ENCODE data around the gene PCDHB8.
"Not testable (repeated sequence)": the region's sequence is repeated elsewhere in the genome, so short reads cannot be mapped to it uniquely, and the experiment has no call there.

PCDHB8 gene

DNA sequence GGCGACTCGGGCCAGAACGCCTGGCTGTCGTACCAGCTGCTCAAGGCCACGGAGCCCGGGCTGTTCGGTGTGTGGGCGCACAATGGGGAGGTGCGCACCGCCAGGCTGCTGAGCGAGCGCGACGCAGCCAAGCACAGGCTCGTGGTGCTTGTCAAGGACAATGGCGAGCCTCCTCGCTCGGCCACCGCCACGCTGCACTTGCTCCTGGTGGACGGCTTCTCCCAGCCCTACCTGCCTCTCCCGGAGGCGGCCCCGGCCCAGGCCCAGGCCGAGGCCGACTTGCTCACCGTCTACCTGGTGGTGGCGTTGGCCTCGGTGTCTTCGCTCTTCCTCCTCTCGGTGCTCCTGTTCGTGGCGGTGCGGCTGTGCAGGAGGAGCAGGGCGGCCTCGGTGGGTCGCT is 16.7 kb downstream of the PCDHB8 start:
- not testable (repeated sequence) for H3K9ac ChIP-seq (ENCODE audit: low read length); H3K36me3 ChIP-seq (ENCODE audit: control insufficient read depth in 1 of 2, insufficient read depth in 2 of 2, low read depth in 1 of 2, low read length in 2 of 2); H3K27ac ChIP-seq (ENCODE audit: low read length, poor library complexity, severe bottlenecking); H4K91ac ChIP-seq (ENCODE audit: low read length); DNase-seq; H3K14ac ChIP-seq (ENCODE audit: low read length in 2 of 2); H3K23ac ChIP-seq (ENCODE audit: low read length in 2 of 2); H3K4me2 ChIP-seq (ENCODE audit: low read length, poor library complexity, severe bottlenecking); H2BK12ac ChIP-seq (ENCODE audit: low read length in 2 of 2); H3K4me3 ChIP-seq (ENCODE audit: insufficient read depth in 1 of 2, low read depth in 1 of 2, low read length in 2 of 2); H2BK15ac ChIP-seq (ENCODE audit: low read depth, poor library complexity, severe bottlenecking); H3K4ac ChIP-seq (ENCODE audit: low read depth in 1 of 2, low read length in 2 of 2); H2AK5ac ChIP-seq (ENCODE audit: low read length, severe bottlenecking); H3K27me3 ChIP-seq (ENCODE audit: control insufficient read depth in 1 of 2, insufficient read depth in 1 of 2, low read length in 2 of 2); H4K8ac ChIP-seq (ENCODE audit: low read length); H2BK120ac ChIP-seq (ENCODE audit: low read depth, low read length); H3K4me1 ChIP-seq (ENCODE audit: control insufficient read depth, insufficient read depth, low read depth, low read length); H2AFZ ChIP-seq (ENCODE audit: low read depth, low read length); H3K18ac ChIP-seq (ENCODE audit: low read depth in 1 of 2, low read length in 2 of 2); H2BK5ac ChIP-seq (ENCODE audit: low read depth, low read length, poor library complexity, severe bottlenecking); H3K79me1 ChIP-seq (replicated peaks; ENCODE audit: low read length, poor library complexity, severe bottlenecking)
- 98% methylated on average over 13 of the region's 37 CpGs for whole genome bisulfite sequencing
- H3K9me3 ChIP-seq (ENCODE audit: control insufficient read depth, low read length), result peaks cover 74% of the 10 kb centered on the region

DNA sequence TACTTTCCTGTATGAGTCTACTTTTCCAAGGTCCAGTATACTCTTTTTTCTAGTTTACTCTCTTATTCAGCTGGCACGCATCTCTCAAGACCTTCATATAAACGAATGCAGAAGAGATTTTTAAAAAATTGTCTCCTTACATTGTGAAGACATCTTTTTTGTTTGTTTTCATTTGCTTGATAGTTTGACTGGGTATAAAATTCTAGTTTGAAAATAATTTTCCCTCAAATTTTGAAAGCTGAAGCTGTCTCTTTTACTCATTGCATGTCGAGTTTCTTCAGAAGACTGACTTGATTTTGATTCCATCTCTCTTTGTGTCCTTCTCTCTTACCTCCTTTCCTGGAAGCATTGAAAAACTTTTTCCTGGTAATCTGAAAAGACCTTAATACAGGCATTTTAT is 18.8 kb downstream of the PCDHB8 start:
- H2AK5ac ChIP-seq (ENCODE audit: low read length, severe bottlenecking), result no peak overlapping the region

DNA sequence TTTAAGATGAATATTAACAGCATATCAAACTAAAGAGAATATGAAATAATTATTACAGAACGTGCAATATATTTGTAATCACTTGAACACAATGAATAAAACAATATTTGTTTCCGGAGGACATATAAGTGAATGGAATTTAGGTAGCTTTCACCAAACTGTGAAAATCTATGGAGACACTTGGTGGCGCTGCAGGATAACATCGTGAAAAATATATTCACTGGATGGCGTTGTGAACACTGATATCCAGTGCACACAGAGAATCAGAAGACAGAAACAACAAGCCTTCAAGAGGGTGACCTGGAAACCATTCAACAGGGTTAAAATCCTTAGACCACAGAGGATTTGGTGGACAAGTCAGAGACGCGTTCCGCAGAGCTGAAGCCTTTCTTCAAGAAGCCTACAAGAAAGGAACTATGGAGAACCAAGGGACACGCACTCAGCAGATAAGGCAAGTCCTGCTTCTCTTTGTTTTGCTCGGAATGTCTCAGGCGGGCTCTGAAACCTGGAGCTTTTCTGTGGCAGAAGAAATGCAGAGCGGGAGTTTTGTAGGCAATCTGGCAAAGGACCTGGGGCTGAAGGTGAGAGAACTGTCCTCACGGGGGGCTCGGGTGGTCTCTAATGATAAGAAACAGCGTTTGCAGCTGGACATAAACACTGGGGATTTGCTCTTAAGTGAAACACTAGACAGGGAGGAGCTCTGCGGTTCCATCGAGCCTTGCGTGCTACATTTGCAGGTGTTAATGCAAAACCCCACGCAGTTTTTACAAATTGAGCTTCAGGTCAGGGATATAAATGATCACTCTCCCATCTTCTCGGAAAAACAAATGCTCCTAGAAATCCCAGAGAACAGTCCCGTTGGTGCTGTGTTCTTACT is 22.0 kb downstream of the PCDHB8 start, which contains the start of gene PCDHB11:
Gene PCDHB11, plus strand, starts transcription at position 269 of the 877 bp plus-strand sequence. Its CDS starts 148 bp downstream, at position 417.
- WGBS, result 71% methylated on average over 18 of the region's 21 CpGs
- Histone ChIP-seq H2BK15ac (ENCODE audit: low read depth, poor library complexity, severe bottlenecking) (no peak within 1 kb of the TSS), H2BK12ac (ENCODE audit: low read length in 2 of 2) (no peak within 1 kb of the TSS)

More for the DNA sequence above, 18.8 kb downstream of the PCDHB8 start:
- Histone ChIP-seq H3K23ac (ENCODE audit: low read length in 2 of 2) (no peak overlapping the region), H3K27ac (ENCODE audit: low read length, poor library complexity, severe bottlenecking) (no peak overlapping the region), H3K18ac (ENCODE audit: low read depth in 1 of 2, low read length in 2 of 2) (no peak overlapping the region), H2BK12ac (ENCODE audit: low read length in 2 of 2) (no peak overlapping the region), H3K27me3 (ENCODE audit: control insufficient read depth in 1 of 2, insufficient read depth in 1 of 2, low read length in 2 of 2) (no peaks in the 10 kb centered on the region), H3K79me1 (replicated peaks; ENCODE audit: low read length, poor library complexity, severe bottlenecking) (no peaks in the 10 kb centered on the region), H4K8ac (ENCODE audit: low read length) (no peak overlapping the region), H2BK120ac (ENCODE audit: low read depth, low read length) (no peak overlapping the region), H4K91ac (ENCODE audit: low read length) (no peak overlapping the region), H3K9ac (ENCODE audit: low read length) (no peak overlapping the region), H2BK15ac (ENCODE audit: low read depth, poor library complexity, severe bottlenecking) (no peak overlapping the region), H3K36me3 (ENCODE audit: control insufficient read depth in 1 of 2, insufficient read depth in 2 of 2, low read depth in 1 of 2, low read length in 2 of 2) (no peaks in the 10 kb centered on the region), H3K4me3 (ENCODE audit: insufficient read depth in 1 of 2, low read depth in 1 of 2, low read length in 2 of 2) (no peak overlapping the region), H3K4me1 (ENCODE audit: control insufficient read depth, insufficient read depth, low read depth, low read length) (no peaks in the 10 kb centered on the region), H3K9me3 (ENCODE audit: control insufficient read depth, low read length) (peaks cover 76% of the 10 kb centered on the region), H2AFZ (ENCODE audit: low read depth, low read length) (no peak overlapping the region), H2BK5ac (ENCODE audit: low read depth, low read length, poor library complexity, severe bottlenecking) (no peak overlapping the region), H3K4ac (ENCODE audit: low read depth in 1 of 2, low read length in 2 of 2) (no peak overlapping the region), H3K14ac (ENCODE audit: low read length in 2 of 2) (no peak overlapping the region), H3K4me2 (ENCODE audit: low read length, poor library complexity, severe bottlenecking) (no peak overlapping the region)
- no peak for DNase-seq
- 42% methylated on average over 1 of the region's 3 CpGs for WGBS

DNA sequence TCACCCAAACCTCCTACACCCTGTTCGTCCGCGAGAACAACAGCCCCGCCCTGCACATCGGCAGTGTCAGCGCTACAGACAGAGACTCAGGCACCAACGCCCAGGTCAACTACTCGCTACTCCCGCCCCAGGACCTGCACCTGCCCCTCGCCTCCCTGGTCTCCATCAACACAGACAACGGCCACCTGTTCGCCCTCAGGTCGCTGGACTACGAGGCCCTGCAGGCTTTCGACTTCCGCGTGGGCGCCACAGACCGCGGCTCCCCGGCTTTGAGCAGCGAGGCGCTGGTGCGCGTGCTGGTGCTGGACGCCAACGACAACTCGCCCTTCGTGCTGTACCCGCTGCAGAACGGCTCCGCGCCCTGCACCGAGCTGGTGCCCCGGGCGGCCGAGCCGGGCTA is 23.5 kb downstream of the PCDHB8 start:
- whole genome bisulfite sequencing, result 84% methylated on average over 10 of the region's 38 CpGs
- H2AK5ac ChIP-seq (ENCODE audit: low read length, severe bottlenecking); H3K36me3 ChIP-seq (ENCODE audit: control insufficient read depth in 1 of 2, insufficient read depth in 2 of 2, low read depth in 1 of 2, low read length in 2 of 2): not testable (repeated sequence)

More for the DNA sequence above, 22.0 kb downstream of the PCDHB8 start, which contains the start of gene PCDHB11:
- H4K91ac ChIP-seq (ENCODE audit: low read length), result no peak within 1 kb of the TSS
- H3K27me3 ChIP-seq (ENCODE audit: control insufficient read depth in 1 of 2, insufficient read depth in 1 of 2, low read length in 2 of 2), result no peaks in the 10 kb centered on the region
- no peak within 1 kb of the TSS for H2BK120ac ChIP-seq (ENCODE audit: low read depth, low read length)
- H3K4me2 ChIP-seq (ENCODE audit: low read length, poor library complexity, severe bottlenecking), result no peak within 1 kb of the TSS
- H3K36me3 ChIP-seq (ENCODE audit: control insufficient read depth in 1 of 2, insufficient read depth in 2 of 2, low read depth in 1 of 2, low read length in 2 of 2), result no peaks in the 10 kb centered on the region
- no peak within 1 kb of the TSS for H3K4me3 ChIP-seq (ENCODE audit: insufficient read depth in 1 of 2, low read depth in 1 of 2, low read length in 2 of 2)
- no peak within 1 kb of the TSS for H3K4ac ChIP-seq (ENCODE audit: low read depth in 1 of 2, low read length in 2 of 2)
- H3K9me3 ChIP-seq (ENCODE audit: control insufficient read depth, low read length), result peaks cover 76% of the 10 kb centered on the region
- no peak within 1 kb of the TSS for H2BK5ac ChIP-seq (ENCODE audit: low read depth, low read length, poor library complexity, severe bottlenecking)
- no peak within 1 kb of the TSS for H2AFZ ChIP-seq (ENCODE audit: low read depth, low read length)
- H3K23ac ChIP-seq (ENCODE audit: low read length in 2 of 2), result no peak within 1 kb of the TSS
- DNase-seq, result no peak
- H3K27ac ChIP-seq (ENCODE audit: low read length, poor library complexity, severe bottlenecking), result no peak within 1 kb of the TSS
- H3K14ac ChIP-seq (ENCODE audit: low read length in 2 of 2), result no peak within 1 kb of the TSS
- H2AK5ac ChIP-seq (ENCODE audit: low read length, severe bottlenecking), result no peak within 1 kb of the TSS
- no peak within 1 kb of the TSS for H3K18ac ChIP-seq (ENCODE audit: low read depth in 1 of 2, low read length in 2 of 2)
- H3K9ac ChIP-seq (ENCODE audit: low read length), result no peak within 1 kb of the TSS
- H3K79me1 ChIP-seq (replicated peaks; ENCODE audit: low read length, poor library complexity, severe bottlenecking), result no peaks in the 10 kb centered on the region
- no peak within 1 kb of the TSS for H4K8ac ChIP-seq (ENCODE audit: low read length)
- H3K4me1 ChIP-seq (ENCODE audit: control insufficient read depth, insufficient read depth, low read depth, low read length), result no peaks in the 10 kb centered on the region

More for the DNA sequence above, 23.5 kb downstream of the PCDHB8 start:
- not testable (repeated sequence) for H3K27ac ChIP-seq (ENCODE audit: low read length, poor library complexity, severe bottlenecking); H2BK12ac ChIP-seq (ENCODE audit: low read length in 2 of 2); H3K4me1 ChIP-seq (ENCODE audit: control insufficient read depth, insufficient read depth, low read depth, low read length); H3K14ac ChIP-seq (ENCODE audit: low read length in 2 of 2); H4K8ac ChIP-seq (ENCODE audit: low read length); H2AFZ ChIP-seq (ENCODE audit: low read depth, low read length); DNase-seq; H2BK5ac ChIP-seq (ENCODE audit: low read depth, low read length, poor library complexity, severe bottlenecking); H3K4me2 ChIP-seq (ENCODE audit: low read length, poor library complexity, severe bottlenecking); H2BK120ac ChIP-seq (ENCODE audit: low read depth, low read length); H3K4ac ChIP-seq (ENCODE audit: low read depth in 1 of 2, low read length in 2 of 2); H4K91ac ChIP-seq (ENCODE audit: low read length); H3K79me1 ChIP-seq (replicated peaks; ENCODE audit: low read length, poor library complexity, severe bottlenecking); H3K23ac ChIP-seq (ENCODE audit: low read length in 2 of 2); H3K4me3 ChIP-seq (ENCODE audit: insufficient read depth in 1 of 2, low read depth in 1 of 2, low read length in 2 of 2); H3K9ac ChIP-seq (ENCODE audit: low read length); H3K18ac ChIP-seq (ENCODE audit: low read depth in 1 of 2, low read length in 2 of 2); H2BK15ac ChIP-seq (ENCODE audit: low read depth, poor library complexity, severe bottlenecking); H3K27me3 ChIP-seq (ENCODE audit: control insufficient read depth in 1 of 2, insufficient read depth in 1 of 2, low read length in 2 of 2)
- peaks cover 79% of the 10 kb centered on the region for H3K9me3 ChIP-seq (ENCODE audit: control insufficient read depth, low read length)
